ENCODE results near the gene EXOSC7.
"Not testable (repeated sequence)": the region's sequence is repeated elsewhere in the genome, so short reads cannot be mapped to it uniquely, and the experiment has no call there.

The EXOSC7 gene

DNA sequence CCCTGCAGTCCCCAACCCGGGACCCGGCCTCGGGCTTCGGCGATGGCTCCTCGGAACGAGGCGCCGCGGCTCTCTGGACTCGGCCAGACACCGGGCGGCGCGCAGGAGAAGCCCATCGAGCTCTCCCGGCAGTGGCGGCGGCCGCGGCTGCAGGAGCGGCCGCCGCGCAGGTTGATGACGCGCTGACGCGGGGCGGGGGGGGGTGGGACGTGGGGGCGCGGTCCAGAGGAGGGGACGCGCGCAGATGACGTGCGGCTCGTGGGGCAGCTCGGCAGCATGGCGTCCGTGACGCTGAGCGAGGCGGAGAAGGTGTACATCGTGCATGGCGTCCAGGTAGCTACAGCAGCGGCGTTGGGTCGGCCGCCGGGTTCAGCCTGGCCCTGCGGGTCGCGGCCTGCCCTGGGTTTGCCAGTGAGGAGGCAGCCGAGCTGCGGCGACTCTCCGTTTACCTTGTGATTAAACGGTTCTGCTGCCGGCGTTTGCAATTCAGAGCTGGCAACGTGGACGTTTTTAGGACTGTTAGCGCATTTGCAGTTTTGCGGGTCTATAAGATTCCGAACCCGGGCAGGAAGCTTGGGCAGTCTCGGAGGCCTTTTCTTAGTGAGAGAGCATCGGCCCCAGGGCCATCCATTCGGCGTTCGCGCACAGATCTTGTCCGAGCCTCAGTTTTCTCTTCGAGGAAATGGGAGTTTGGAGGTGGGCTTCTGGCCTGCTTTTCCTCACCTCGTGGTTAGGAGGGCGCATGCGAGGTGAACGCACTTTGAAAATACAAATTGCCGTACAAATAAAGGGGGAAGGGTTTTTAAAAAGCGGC is at the start of gene EXOSC7, which contains the start of gene ZDHHC3:
TSS of gene EXOSC7 (plus strand) at position 243 of the 814 bp plus-strand sequence. CDS start at position 277, 34 bp downstream.
TSS of gene ZDHHC3 (minus strand) at position 173 of the 814 bp plus-strand sequence. CDS start 16,738 bp downstream, outside the sequence.
- Mint-ChIP-seq H3K4me1 (peaks cover 73% of the 10 kb centered on the region), H3K27me3 (no peaks in the 10 kb centered on the region)
- peak; percentile 90 for ATAC-seq

DNA sequence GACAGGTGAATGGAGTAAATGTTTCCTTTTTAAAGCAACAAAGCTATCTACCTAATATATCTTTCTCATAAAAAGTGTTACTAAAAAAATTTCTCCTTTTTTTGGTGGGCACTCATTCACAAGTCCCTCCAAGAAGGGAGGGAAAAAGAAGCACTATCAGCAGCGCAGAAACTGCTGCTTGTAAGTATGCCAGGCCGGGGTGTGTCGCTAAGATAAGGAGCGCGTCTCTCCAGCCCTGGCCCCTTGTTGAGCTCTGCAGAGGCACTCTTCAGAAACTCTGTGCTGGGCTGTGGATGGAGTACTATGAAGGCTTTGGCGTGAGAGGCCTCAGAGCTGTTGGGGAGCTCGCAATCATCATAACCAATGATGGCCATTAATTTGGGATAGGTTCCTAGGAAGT is 49.1 kb upstream of the EXOSC7 start:
- H3K27me3 Mint-ChIP-seq = no peaks in the 10 kb centered on the region
- no peaks in the 10 kb centered on the region for H3K9me3 Mint-ChIP-seq
- H3K4me3 Mint-ChIP-seq = no peak overlapping the region
- no peaks in the 10 kb centered on the region for H3K4me1 Mint-ChIP-seq
- ATAC-seq (no peak), DNase-seq (no peak)
- no peak overlapping the region for H3K27ac Mint-ChIP-seq

More for the DNA sequence above, at the start of gene EXOSC7, which contains the start of gene ZDHHC3:
- Mint-ChIP-seq H3K27ac (peak within 1 kb of the TSS; percentile 97), H3K9me3 (no peaks in the 10 kb centered on the region), H3K4me3 (peak within 1 kb of the TSS; percentile 90 to 96)
- DNase-seq = peak; percentile 82 to 84

DNA sequence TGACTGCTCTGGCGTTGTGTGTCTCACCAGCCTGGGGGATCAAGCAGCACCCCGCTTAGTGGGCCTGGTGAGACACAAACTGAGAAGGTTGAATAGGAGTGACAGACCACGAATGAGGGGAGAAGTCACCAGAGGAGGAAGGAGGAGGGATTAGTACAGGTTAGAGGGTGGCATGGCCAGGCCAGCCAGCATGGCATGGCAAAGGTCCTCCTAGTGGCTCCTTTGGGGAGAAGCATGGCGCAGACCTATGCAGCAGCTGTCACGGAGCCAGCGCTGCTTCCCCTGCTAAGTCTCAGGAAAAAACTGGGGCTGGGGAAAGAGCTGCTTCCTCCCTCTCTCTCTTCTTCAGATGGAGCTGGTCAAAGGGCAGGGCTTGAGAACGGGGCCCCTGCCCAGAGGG is 48.7 kb upstream of the EXOSC7 start:
- Mint-ChIP-seq H3K27me3 (no peaks in the 10 kb centered on the region), H3K27ac (peak overlapping the region in 1 of 2 donors; percentile 48), H3K4me1 (no peaks in the 10 kb centered on the region), H3K4me3 (no peak overlapping the region), H3K9me3 (no peaks in the 10 kb centered on the region)
- ATAC-seq (no peak), DNase-seq (no peak)

DNA sequence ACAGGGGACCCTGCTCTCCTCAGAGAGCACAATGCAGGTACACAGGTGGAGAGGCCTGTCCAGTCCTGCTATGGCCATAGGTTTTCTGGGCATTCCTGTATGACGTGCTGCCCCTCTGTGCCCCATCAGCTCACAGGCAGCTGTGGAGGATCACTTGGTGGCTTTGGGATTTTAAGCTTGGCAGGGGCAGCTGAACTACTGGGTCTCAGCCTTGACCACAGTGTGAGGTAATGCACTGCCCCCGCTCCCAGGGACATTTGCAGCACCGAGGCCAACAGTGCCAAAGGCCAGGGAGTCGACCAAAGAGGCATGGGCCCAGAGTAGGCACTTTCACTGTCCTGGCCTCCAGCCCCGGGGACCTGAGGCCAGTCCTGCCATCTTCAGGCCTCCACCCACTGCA is 46.3 kb upstream of the EXOSC7 start:
- H3K9me3 Mint-ChIP-seq = no peaks in the 10 kb centered on the region
- no peak for DNase-seq
- no peak for ATAC-seq
- H3K4me1 Mint-ChIP-seq = no peaks in the 10 kb centered on the region
- H3K27me3 Mint-ChIP-seq = no peaks in the 10 kb centered on the region
- H3K27ac Mint-ChIP-seq = no peak overlapping the region
- H3K4me3 Mint-ChIP-seq = no peak overlapping the region

DNA sequence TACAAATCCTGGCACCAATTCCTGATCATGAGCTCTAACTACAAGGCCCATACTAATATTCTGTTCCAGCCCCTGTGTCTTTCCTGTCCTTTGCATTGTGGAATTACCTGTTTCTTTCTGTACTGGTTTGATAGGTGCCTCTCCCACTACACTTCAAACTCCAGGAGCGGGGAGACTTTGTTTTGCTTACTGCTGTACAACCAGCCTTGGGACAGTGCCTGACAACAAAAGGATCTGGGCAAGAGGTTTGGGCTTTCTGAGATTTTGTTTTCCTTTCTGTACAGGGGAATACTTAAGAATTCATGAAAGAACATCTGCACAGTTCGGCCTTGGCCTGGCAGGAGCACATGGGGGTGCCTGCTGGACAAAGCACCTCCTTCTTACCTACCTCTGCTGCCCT is 45.1 kb upstream of the EXOSC7 start:
- H3K27me3 Mint-ChIP-seq = no peaks in the 10 kb centered on the region
- H3K9me3 Mint-ChIP-seq = no peaks in the 10 kb centered on the region
- ATAC-seq (no peak), DNase-seq (no peak)
- H3K4me1 Mint-ChIP-seq = no peaks in the 10 kb centered on the region
- peak overlapping the region in 1 of 2 donors; percentile 80 for H3K27ac Mint-ChIP-seq
- no peak overlapping the region for H3K4me3 Mint-ChIP-seq

DNA sequence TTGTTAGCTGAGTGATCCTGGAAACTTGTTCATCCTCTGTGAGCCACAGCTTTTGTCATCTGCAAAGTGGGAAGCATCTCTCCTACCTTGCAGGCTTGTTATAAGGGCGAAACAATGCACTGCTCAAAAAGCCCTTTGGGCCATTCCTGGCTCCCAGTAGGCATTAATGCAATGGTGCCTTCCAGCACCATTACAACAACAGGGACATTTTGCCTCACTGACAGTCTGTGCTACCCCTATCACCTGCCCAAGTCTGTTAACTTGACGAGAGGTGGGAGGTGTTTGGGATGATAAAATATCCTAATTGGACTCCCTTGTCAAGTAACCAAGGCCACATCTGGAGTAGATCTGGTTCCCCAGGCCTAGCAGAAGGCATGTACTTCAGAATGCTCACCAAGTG is 44.3 kb upstream of the EXOSC7 start:
- Mint-ChIP-seq H3K4me3 (no peak overlapping the region), H3K27me3 (no peaks in the 10 kb centered on the region), H3K4me1 (no peaks in the 10 kb centered on the region), H3K27ac (no peak overlapping the region), H3K9me3 (no peaks in the 10 kb centered on the region)
- no peak for ATAC-seq
- DNase-seq = no peak

DNA sequence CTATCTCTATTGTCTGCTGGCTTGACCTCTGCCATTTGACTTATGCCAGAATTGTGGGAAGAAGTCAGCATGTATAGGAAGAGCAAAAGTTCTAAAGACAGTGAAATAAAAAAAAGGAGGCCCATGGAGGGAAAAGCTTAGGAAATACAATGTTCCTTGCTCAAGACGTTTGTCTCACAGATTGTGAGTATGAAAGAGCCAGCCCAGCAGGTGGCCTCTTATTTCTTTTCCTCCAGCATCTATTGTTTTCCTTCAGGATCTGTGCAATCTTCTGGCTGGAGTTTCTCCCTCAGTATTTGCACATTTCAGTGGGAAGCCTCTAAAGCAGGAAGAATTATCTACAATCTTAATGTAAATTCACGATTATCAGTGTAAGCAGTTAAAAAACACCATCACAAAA is 43.8 kb upstream of the EXOSC7 start:
- Mint-ChIP-seq H3K9me3 (no peaks in the 10 kb centered on the region), H3K4me1 (no peaks in the 10 kb centered on the region), H3K4me3 (no peak overlapping the region), H3K27me3 (no peaks in the 10 kb centered on the region), H3K27ac (no peak overlapping the region)
- no peak for ATAC-seq
- no peak for DNase-seq

DNA sequence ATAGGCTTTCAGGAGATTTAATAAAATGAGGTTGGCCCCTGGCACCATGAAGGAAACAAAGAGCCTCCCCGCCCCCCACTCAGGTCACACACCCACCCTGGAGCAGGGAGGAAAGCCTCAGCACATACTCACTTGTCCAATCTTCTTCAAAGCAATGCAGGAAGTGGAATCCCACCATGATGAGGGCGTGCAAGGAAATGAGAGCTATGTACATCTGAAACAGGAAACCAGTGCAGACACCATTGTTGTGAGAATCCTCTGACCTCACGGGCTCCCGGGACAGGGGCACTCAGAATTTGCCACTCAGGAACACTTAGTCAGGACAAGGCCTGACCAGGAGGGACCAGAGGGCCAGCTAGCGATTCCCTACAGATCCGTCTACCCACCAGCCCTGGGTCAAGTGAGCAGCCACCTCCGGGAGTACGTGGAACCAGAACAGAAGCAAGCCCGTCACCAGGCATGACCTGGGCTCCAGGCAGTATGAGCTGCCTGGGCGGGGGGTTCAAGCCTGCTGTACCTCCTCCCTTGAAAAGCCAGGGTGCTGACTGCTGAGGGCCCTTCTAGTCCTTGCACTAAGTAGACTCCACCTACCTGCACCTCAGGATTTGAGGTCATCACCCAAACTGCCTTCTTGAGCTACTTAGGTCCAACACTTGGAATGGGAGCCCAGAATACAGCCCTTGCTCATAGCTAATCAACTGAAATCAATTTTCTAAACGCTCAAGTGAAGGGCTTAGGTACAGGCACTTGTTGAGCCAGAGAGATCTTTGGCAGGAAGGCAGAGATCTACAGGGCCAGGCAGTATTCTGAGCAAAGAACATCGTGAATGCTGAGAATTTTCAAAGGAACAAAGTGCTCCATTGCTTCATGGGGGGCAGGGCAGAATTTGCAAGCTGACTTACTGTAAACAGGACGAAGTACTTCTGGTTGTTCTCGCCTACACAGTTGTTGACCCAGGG is 42.8 kb upstream of the EXOSC7 start:
- Mint-ChIP-seq H3K27me3 (no peaks in the 10 kb centered on the region), H3K4me3 (no peak overlapping the region), H3K4me1 (no peaks in the 10 kb centered on the region), H3K9me3 (no peaks in the 10 kb centered on the region), H3K27ac (peak overlapping the region; percentile 34 to 57)
- DNase-seq = no peak
- no peak for ATAC-seq

DNA sequence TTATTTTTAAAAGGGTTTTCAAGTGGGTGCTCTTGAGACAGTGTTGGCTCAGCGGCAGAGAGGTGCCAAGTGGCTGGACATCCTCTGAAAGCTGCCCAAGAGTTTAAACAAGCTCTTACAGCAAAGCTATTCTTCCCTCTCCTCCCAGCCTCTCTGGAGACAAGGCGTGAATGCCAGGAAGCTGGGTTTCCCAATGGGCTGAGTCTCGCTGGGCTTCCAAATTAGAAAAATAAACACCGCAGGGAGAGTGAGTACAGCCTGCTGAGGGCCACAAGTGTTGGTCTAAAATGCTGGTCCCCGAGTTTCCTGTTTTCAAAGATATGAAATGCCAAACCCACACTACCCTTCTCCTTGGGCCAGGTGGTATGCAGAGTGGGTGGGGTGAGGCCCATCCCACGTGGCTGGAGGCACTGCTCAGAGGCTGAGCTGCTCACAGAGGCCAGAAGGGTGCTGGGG is 36.4 kb upstream of the EXOSC7 start:
- H3K27ac Mint-ChIP-seq = no peak overlapping the region
- H3K4me1 Mint-ChIP-seq = no peaks in the 10 kb centered on the region
- ATAC-seq = no peak
- no peak overlapping the region for H3K4me3 Mint-ChIP-seq
- H3K27me3 Mint-ChIP-seq = no peaks in the 10 kb centered on the region
- no peak for DNase-seq
- no peaks in the 10 kb centered on the region for H3K9me3 Mint-ChIP-seq

DNA sequence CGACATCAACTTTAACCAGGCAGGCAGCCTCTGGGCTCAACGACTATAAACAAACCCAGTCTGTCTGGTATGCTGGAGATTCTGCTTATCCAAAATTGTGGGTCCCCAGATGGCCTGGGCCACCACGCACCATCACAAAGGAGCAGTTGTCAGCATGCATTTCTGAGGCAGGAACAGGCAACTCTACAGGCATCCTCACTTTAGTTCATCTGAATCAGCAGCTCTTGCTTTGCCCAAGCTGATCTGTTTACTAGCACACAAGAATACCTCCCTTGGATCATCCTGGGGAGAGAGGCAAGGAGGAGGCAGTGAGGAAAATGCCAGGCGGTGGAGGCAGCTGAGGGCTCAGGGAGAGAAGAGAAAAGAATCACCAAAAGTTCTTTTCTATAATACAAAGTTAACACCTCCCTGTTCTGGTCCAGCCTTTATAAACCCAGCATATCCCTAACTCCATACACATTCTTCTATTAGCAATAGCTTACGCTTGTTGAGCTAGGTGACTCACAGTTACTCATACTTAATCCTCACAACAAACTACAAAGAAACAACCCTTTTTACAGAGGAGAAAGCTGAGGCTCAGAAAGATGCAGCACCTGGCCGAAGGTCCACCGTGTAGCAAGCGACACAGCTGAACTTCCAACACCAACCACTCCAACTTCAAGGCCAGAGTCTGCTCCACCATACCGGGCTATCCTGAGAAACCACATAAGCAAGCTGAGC is 33.7 kb upstream of the EXOSC7 start:
- Mint-ChIP-seq H3K4me1 (no peaks in the 10 kb centered on the region), H3K4me3 (no peak overlapping the region), H3K9me3 (no peaks in the 10 kb centered on the region), H3K27ac (no peak overlapping the region), H3K27me3 (no peaks in the 10 kb centered on the region)
- DNase-seq = no peak
- no peak for ATAC-seq

DNA sequence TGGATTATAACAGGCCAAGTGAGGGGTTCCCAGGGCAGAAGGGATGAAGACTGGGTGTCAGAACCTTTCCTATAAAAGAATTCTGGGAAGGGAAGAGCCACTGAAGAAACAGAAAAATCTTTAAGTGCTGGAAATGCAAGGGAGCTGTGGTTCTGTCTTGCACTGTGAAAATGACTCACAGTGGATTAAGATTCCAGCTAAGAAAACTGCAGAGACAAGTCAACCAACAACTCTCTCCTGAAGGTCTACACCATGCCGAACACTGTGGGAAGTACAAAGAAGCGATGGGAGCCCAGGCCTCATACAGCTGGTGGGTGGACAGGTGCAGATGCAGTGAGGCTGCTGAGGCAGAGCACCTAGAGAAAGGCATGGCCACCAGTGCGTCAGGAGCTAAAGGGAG is 27.8 kb upstream of the EXOSC7 start:
- ATAC-seq (no peak), DNase-seq (no peak)
- H3K9me3 Mint-ChIP-seq = no peaks in the 10 kb centered on the region
- no peak overlapping the region for H3K4me3 Mint-ChIP-seq
- H3K27me3 Mint-ChIP-seq = no peaks in the 10 kb centered on the region
- H3K4me1 Mint-ChIP-seq = peaks cover 20% of the 10 kb centered on the region
- H3K27ac Mint-ChIP-seq = no peak overlapping the region

DNA sequence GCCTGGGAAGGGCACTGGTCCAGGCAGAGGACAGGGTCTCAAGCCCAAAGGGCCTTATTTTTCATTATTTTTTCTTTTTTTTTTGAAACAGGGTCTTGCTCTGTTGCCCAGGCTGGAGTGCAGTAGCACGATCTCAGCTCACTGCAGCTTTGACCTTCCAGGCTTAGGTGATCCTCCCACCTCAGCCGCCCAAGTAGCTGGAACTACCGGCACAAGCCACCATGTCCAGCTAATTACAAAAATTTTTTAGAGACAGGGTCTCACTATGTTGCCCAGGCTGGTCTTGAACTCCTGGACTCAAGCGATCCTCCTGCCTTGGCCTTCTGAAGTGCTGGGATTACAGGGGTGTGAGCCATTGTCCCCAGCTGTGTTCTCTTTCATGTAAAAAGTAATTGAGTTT is 26.3 kb upstream of the EXOSC7 start:
- not testable (repeated sequence) for H3K9me3 Mint-ChIP-seq, ATAC-seq, H3K27me3 Mint-ChIP-seq, DNase-seq, H3K27ac Mint-ChIP-seq, H3K4me3 Mint-ChIP-seq
- peaks cover 20% of the 10 kb centered on the region for H3K4me1 Mint-ChIP-seq

DNA sequence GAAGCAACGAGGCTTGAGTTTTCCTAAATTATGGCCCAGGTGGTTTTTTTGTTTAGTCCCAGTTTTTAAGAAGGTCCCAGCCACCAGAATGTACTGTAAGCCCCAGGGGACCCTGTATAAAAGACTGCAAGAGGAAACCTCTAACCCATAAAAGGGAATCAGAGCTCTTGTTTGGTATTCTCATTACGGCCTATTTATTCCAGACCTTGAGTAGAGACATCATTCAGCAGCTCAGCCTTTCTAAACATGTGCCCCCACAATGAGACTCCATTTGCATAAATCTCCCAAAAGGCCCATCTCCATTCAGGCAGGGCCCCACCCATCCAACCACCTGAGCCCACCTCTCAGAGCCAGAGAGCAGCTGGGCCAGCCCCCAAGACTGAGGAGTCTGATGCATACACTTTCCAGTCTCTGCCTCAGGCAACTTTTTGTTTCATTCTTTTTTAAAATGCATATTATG is 25.7 kb upstream of the EXOSC7 start:
- ATAC-seq = no peak
- no peak overlapping the region for H3K4me3 Mint-ChIP-seq
- no peak for DNase-seq

DNA sequence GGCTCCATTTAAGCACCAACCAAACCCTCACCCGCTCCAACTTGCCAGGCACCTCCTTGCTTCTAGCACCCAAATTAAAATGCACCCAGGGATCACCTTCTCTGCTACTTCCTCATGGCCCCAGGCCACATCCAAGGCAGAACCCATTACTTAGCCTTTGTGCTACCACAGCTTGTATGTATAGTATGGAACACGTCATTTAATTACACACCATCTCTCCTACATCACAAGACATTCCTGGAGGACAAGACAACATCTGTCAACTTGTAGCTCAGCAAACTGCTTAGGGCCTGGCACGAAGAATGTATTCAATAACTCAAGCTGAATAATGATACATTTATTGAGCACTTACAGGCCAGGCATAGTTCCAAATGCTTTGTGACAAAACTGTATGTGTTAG is 23.4 kb upstream of the EXOSC7 start:
- H3K9me3 Mint-ChIP-seq = no peaks in the 10 kb centered on the region
- ATAC-seq (no peak), DNase-seq (no peak)
- no peak overlapping the region for H3K4me3 Mint-ChIP-seq
- peaks cover 20% of the 10 kb centered on the region for H3K4me1 Mint-ChIP-seq
- H3K27ac Mint-ChIP-seq = peak overlapping the region in 1 of 2 donors; percentile 10
- no peaks in the 10 kb centered on the region for H3K27me3 Mint-ChIP-seq

More for the DNA sequence above, 25.7 kb upstream of the EXOSC7 start:
- Mint-ChIP-seq H3K4me1 (peaks cover 20% of the 10 kb centered on the region), H3K27me3 (no peaks in the 10 kb centered on the region), H3K27ac (peak overlapping the region in 1 of 2 donors; percentile 62), H3K9me3 (no peaks in the 10 kb centered on the region)

DNA sequence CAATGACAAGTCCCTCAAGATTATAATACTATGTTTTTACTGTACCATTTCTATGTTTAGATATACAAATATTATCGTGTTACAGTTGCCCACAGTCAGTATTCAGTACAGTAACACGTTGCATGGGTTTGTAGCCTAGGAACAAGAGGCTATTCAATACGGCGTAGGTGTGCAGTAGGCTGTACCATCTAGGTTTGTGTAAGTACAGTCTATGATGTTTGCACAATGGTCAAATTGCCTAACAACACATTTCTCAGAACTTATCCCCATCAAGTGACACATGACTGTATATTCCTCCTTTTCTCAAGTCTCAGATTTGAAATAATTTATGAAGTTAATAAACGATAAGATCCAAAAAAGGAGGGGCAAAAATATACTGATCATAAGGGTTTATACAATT is 21.7 kb upstream of the EXOSC7 start:
- no peaks in the 10 kb centered on the region for H3K27me3 Mint-ChIP-seq
- H3K4me1 Mint-ChIP-seq = peaks cover 20% of the 10 kb centered on the region
- peak overlapping the region in 1 of 2 donors; percentile 0 for H3K27ac Mint-ChIP-seq
- no peaks in the 10 kb centered on the region for H3K9me3 Mint-ChIP-seq
- H3K4me3 Mint-ChIP-seq = no peak overlapping the region
- no peak for DNase-seq
- no peak for ATAC-seq
